ENCODE data around the gene PEA15.

- TF ChIP-seq CTCF (IDR thresholded peaks at IDR 0.05; ENCODE audit: low read depth, low read length) (no peak), POLR2A (IDR thresholded peaks at IDR 0.05; ENCODE audit: extremely low read depth, insufficient read length) (no peak)
Measured at GRCh38 chr1:160164121-160164520, 41.1 kb upstream of the PEA15 start.
